ENCODE measurements around the gene RPL4. TPM values are rescaled to one million over a fixed set of nuclear protein-coding genes. Genes with fewer than 3 reads are reported as not detected.

Gene RPL4
- total RNA-seq, 6 experiments from 2014 or later, result 2,685 to 3,032 (median 2,841) TPM

DNA sequence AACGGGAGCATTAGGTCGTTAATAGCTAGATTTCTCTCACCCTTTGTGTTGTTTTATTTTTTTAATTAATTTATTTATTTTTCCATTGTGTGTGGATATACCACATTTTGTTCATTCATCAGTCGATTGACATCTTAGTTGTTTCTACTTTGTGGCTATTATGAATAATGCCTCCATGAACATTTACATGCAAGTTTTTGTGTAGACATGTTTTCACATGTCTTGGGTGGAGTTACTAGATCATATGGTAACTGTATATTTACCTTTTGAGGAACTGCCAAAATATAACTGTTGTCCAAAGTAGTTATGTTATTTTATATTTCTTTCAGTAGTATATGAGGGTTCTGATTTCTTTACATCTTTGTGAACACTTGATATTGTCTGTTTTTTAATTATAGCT, 19.3 kb upstream of the RPL4 start:
- Mint-ChIP-seq H3K27me3 (ENCODE audit: insufficient read depth) (no peaks in the 10 kb centered on the region; the same call in 1 of the 2 replicates), H3K36me3 (ENCODE audit: low read depth) (peaks cover 22% of the 10 kb centered on the region), H3K4me3 (no peak overlapping the region), H3K4me1 (ENCODE audit: low read depth) (0 out of 2 replicates have a peak, but pooled peaks cover 5% of the 10 kb centered on the region), H3K27ac (no peak overlapping the region), H3K9me3 (no peaks in the 10 kb centered on the region)
- TF ChIP-seq, protein P1, sequence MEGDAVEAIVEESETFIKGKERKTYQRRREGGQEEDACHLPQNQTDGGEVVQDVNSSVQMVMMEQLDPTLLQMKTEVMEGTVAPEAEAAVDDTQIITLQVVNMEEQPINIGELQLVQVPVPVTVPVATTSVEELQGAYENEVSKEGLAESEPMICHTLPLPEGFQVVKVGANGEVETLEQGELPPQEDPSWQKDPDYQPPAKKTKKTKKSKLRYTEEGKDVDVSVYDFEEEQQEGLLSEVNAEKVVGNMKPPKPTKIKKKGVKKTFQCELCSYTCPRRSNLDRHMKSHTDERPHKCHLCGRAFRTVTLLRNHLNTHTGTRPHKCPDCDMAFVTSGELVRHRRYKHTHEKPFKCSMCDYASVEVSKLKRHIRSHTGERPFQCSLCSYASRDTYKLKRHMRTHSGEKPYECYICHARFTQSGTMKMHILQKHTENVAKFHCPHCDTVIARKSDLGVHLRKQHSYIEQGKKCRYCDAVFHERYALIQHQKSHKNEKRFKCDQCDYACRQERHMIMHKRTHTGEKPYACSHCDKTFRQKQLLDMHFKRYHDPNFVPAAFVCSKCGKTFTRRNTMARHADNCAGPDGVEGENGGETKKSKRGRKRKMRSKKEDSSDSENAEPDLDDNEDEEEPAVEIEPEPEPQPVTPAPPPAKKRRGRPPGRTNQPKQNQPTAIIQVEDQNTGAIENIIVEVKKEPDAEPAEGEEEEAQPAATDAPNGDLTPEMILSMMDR (IDR thresholded peaks at IDR 0.05), result no peak
- DNase-seq, result no peak

DNA sequence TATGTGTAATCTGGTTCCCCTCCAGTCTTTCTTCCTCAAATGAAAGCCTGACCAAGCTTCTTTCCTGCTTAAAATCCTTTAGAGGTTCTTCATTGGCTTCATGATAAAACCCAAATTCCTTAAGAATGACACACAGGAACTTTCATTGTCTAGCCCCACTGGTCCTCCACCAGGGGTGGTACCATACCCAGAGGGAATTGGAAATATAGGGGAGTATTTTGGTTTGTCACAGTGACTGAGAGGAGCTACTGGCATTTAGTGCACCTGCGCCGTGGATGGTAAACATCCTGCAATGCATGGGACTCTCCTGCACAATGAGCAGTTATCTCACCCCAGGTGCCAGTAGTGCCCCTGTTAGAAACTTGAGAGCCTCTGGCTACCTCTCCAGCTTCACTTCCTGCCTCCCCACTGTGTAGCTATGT, 11.3 kb upstream of the RPL4 start:
- TF ChIP-seq, protein P1 (IDR thresholded peaks at IDR 0.05), result no peak
- no peak for DNase-seq
- peaks cover 24% of the 10 kb centered on the region for H3K4me1 Mint-ChIP-seq (ENCODE audit: low read depth)
- peak overlapping the region; percentile 36 for H3K27ac Mint-ChIP-seq
- peaks cover 2% of the 10 kb centered on the region; the same call in 1 of the 2 replicates for H3K27me3 Mint-ChIP-seq (ENCODE audit: insufficient read depth)
- H3K9me3 Mint-ChIP-seq, result no peaks in the 10 kb centered on the region
- H3K4me3 Mint-ChIP-seq, result no peak overlapping the region
- H3K36me3 Mint-ChIP-seq (ENCODE audit: low read depth), result peaks cover 19% of the 10 kb centered on the region

DNA sequence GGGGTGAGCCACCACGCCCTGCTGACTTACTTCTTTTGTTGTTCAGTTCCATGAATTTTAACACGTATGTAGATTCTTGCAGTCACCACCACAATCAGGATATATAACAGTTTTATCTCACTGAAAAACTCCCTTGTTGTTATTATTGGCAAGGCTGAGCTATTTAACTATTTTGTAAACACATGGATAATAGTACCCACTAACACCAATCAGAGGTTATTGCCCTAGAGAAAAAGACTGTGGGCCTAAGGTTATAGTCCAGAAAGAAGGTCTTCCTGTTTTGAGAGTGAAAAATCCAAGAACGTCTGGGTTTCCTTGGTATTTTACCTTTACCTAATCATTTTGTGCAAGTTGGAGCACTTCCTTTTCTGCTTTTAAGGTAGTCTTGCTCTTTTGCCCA, 9.9 kb upstream of the RPL4 start:
- Mint-ChIP-seq H3K9me3 (no peaks in the 10 kb centered on the region), H3K27me3 (ENCODE audit: insufficient read depth) (peaks cover 2% of the 10 kb centered on the region; the same call in 1 of the 2 replicates), H3K27ac (no peak overlapping the region), H3K36me3 (ENCODE audit: low read depth) (peaks cover 19% of the 10 kb centered on the region), H3K4me3 (no peak overlapping the region), H3K4me1 (ENCODE audit: low read depth) (peaks cover 24% of the 10 kb centered on the region)
- TF ChIP-seq, protein P1 (IDR thresholded peaks at IDR 0.05), result no peak
- DNase-seq, result no peak

DNA sequence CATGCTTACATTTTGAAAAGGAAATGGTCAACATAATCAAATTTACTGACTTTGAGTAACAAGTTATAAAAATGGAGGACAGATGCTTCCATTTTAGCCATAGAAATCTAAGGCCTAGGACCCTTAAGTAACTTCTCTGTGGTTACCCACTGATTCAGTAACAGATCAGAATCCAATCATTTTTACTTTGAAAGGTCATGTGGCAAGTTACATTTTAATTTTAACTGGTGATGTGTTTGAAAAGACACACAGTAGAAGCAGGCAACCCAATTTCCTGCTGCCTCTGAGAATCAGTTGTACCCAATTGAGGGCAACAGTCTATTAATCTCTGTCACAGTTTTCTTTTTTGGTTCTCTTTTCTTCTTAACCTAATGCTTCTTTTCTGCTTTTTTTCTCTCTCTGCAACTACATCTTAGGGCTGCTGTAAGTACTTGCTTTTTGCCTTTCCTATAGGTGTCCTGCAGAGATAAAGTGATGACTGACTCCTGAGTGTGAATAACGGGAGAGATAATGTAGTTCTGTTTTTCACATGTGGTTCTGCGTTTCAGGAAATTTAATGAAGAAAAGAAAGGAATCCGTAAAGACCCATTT, 3.7 kb upstream of the RPL4 start:
- Mint-ChIP-seq H3K36me3 (ENCODE audit: low read depth) (peaks cover 14% of the 10 kb centered on the region), H3K27me3 (ENCODE audit: insufficient read depth) (peaks cover 4% of the 10 kb centered on the region), H3K4me3 (no peak overlapping the region), H3K9me3 (peaks cover 4% of the 10 kb centered on the region), H3K27ac (no peak overlapping the region), H3K4me1 (ENCODE audit: low read depth) (peaks cover 30% of the 10 kb centered on the region)
- TF ChIP-seq, protein P1 (IDR thresholded peaks at IDR 0.05), result no peak
- no peak for DNase-seq

DNA sequence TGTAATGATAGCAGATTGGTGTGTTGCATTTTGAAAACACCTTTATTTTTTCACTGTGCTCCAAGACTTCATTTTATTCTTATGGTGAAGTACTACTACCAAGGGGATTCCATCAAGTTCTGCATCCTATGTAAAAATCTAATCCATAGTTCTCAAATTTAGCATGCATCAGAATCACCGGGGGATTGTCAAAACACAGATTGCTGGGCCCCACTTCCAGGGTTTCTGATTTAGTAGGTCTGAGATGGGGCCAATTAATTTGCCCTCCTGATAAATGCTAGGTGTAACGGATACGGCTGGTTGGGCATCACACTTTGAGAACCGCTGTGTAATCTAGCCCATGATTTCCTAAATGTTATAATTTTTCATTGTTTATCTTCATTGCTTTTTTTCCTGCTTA, 1.2 kb upstream of the RPL4 start:
- TF ChIP-seq, protein P1 (IDR thresholded peaks at IDR 0.05), result no peak
- Mint-ChIP-seq H3K27me3 (ENCODE audit: insufficient read depth) (peaks cover 7% of the 10 kb centered on the region), H3K4me3 (peak overlapping the region; percentile 96), H3K27ac (peak overlapping the region; percentile 97), H3K9me3 (peaks cover 4% of the 10 kb centered on the region), H3K36me3 (ENCODE audit: low read depth) (peaks cover 32% of the 10 kb centered on the region), H3K4me1 (ENCODE audit: low read depth) (peaks cover 46% of the 10 kb centered on the region)
- no peak for DNase-seq

All from HFFc6 (cell line).